ENCODE results near the gene GRAP. TPM values are rescaled to one million over a fixed set of nuclear protein-coding genes. Genes with fewer than 3 reads are reported as not detected.

Gene GRAP
- total and polyA plus RNA-seq, 2 experiments from 2014 or later = 0.24 TPM; not detected in 1

- H3K27me3 ChIP-seq (ENCODE audit: insufficient read depth) = no peaks in the 10 kb centered on the region
- no peak overlapping the region for H3K27ac Mint-ChIP-seq
- peaks cover 3% of the 10 kb centered on the region; the same call in 1 of the 2 replicates for H4K20me1 ChIP-seq (replicated peaks; ENCODE audit: insufficient read depth)
- no peak overlapping the region for H3K4me3 ChIP-seq
- peaks cover 18% of the 10 kb centered on the region for H3K27me3 Mint-ChIP-seq (ENCODE audit: insufficient read depth, low read depth, poor library complexity)
- no peak for ATAC-seq
- no peak overlapping the region for H3K27ac ChIP-seq (ENCODE audit: low read depth)
- TF ChIP-seq ZNF462 (CRISPR knock-in tag; IDR thresholded peaks at IDR 0.05) (no peak), ZNF331 (CRISPR knock-in tag; IDR thresholded peaks at IDR 0.05; ENCODE audit: low read depth) (no peak), EZH2phosphoT487 (IDR thresholded peaks at IDR 0.05; ENCODE audit: unreplicated experiment) (no peak), ETS1 (IDR thresholded peaks at IDR 0.05) (no peak), JUNB (IDR thresholded peaks at IDR 0.05; ENCODE audit: unreplicated experiment) (no peak)
- no peaks in the 10 kb centered on the region for H3F3A ChIP-seq (replicated peaks; ENCODE audit: low read depth)
- no peak overlapping the region for H2AFZ ChIP-seq
- no peaks in the 10 kb centered on the region for H3K4me1 ChIP-seq (ENCODE audit: insufficient read depth)
- no peak overlapping the region for H3K4me3 Mint-ChIP-seq
- peaks cover 41% of the 10 kb centered on the region for H3K36me3 Mint-ChIP-seq (ENCODE audit: low read depth)
- H3K4me2 ChIP-seq = no peak overlapping the region
- no peaks in the 10 kb centered on the region for H3K9me3 Mint-ChIP-seq
- 0 out of 3 replicates have a peak, but pooled peaks cover 2% of the 10 kb centered on the region for H3K4me1 Mint-ChIP-seq
- H3K9me2 ChIP-seq (ENCODE audit: insufficient read depth) = no peaks in the 10 kb centered on the region
- H3K36me3 ChIP-seq (ENCODE audit: insufficient read depth) = peaks cover 10% of the 10 kb centered on the region
- H3K79me2 ChIP-seq (replicated peaks; ENCODE audit: insufficient read depth) = 0 out of 2 replicates have a peak, but pooled peaks cover 3% of the 10 kb centered on the region
- no peak for DNase-seq (ENCODE audit: low spot score)
These were observed 69.1 kb downstream of the GRAP start for GRCh38 chr17:18977646-18978045.

All from GM23338 (cell line).